SK-N-MC (cell line): ENCODE results near the gene LTN1.

Experiments used
- EZH2 ChIP-seq: fragments of 200-600 bp; sonication (generic); IDR thresholded peaks from one replicate; pipeline ENCODE4 v1.6.1; 2017; ENCODE audit warnings: antibody characterized with exemption
- POLR2AphosphoS5 ChIP-seq: IDR thresholded peaks from 2 replicates; pipeline ENCODE4 v1.6.1; 2012; ENCODE audit warnings: mild to moderate bottlenecking, low read depth, low read length, borderline replicate concordance

GRCh38 chr21:28882345-28882744 is 110.3 kb downstream of the LTN1 start:
- TF ChIP-seq POLR2AphosphoS5 = no peak
- no peak for TF ChIP-seq EZH2
